ENCODE measurements around the gene CT45A9. TPM values are rescaled to one million over a fixed set of nuclear protein-coding genes. Genes with fewer than 3 reads are reported as not detected.
"Not testable (repeated sequence)": the region's sequence is repeated elsewhere in the genome, so short reads cannot be mapped to it uniquely, and the experiment has no call there.

CT45A9 gene
- polyA plus RNA-seq, 1 experiment: not detected

DNA sequence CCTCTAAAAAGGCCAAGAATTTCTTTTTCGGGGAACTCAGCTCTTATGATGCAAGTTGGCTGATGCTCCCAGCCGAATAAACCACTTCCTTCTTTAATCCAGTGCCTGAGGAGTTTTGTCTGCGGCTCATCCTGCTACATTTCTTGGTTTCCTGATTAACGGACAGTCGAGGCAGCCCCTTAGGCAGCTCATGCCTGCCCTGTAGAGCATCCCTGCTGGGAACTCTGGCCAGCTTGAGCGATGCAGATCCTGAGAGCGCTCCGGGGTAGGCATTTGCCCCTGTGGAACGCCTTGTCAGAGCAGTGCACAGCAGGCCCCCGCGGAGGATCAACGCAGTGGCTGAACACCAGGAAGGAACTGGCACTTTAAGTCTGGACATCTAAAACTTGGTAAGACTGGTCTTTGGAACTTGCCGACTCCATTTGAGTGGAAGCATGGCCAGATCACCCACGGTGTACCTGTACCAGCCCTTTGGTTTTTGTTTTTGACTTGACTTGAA is 18.5 kb upstream of the CT45A9 start:
- H3K9me3 ChIP-seq (ENCODE audit: control insufficient read depth, insufficient read depth, low read length): peaks cover 3% of the 10 kb centered on the region; the same call in 1 of the 2 replicates
- ChIA-PET CTCF (no interaction called here), POLR2A (no interaction called here)
- H3K4me3 ChIP-seq (ENCODE audit: low read depth, low read length): no peak overlapping the region
- no peak overlapping the region for H3K27ac ChIP-seq (ENCODE audit: low read depth, low read length)
- no peaks in the 10 kb centered on the region for H3K27me3 ChIP-seq (ENCODE audit: control insufficient read depth, insufficient read depth, low read length)
- TF ChIP-seq, protein P1, sequence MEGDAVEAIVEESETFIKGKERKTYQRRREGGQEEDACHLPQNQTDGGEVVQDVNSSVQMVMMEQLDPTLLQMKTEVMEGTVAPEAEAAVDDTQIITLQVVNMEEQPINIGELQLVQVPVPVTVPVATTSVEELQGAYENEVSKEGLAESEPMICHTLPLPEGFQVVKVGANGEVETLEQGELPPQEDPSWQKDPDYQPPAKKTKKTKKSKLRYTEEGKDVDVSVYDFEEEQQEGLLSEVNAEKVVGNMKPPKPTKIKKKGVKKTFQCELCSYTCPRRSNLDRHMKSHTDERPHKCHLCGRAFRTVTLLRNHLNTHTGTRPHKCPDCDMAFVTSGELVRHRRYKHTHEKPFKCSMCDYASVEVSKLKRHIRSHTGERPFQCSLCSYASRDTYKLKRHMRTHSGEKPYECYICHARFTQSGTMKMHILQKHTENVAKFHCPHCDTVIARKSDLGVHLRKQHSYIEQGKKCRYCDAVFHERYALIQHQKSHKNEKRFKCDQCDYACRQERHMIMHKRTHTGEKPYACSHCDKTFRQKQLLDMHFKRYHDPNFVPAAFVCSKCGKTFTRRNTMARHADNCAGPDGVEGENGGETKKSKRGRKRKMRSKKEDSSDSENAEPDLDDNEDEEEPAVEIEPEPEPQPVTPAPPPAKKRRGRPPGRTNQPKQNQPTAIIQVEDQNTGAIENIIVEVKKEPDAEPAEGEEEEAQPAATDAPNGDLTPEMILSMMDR (IDR thresholded peaks at IDR 0.05; ENCODE audit: low read depth, low read length): no peak
- no peak for DNase-seq (ENCODE audit: low read depth, low spot score)

DNA sequence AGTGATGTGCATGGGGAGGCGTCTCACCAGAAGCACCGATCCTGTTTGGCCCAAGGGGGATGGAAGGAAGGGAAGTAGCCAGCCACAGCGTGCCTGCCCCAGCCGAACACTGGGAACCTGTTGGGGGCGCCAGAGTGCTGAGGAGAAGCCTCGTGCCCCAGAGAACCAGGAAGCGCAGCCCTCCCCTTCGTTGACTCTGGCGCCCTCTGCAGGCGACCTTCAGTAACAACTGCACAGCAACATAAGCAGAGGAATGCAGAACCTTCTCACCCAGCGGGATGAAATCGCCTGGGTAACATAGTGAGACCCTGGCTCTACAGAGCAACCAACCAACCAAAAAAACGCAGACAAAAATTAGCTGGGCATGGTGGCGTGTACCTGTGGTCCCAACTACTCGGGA is 17.4 kb upstream of the CT45A9 start:
- H3K27me3 ChIP-seq (ENCODE audit: control insufficient read depth, insufficient read depth, low read length); DNase-seq (ENCODE audit: low read depth, low spot score); H3K27ac ChIP-seq (ENCODE audit: low read depth, low read length); H3K9me3 ChIP-seq (ENCODE audit: control insufficient read depth, insufficient read depth, low read length); POLR2A ChIA-PET; H3K4me3 ChIP-seq (ENCODE audit: low read depth, low read length); CTCF ChIA-PET: not testable (repeated sequence)

DNA sequence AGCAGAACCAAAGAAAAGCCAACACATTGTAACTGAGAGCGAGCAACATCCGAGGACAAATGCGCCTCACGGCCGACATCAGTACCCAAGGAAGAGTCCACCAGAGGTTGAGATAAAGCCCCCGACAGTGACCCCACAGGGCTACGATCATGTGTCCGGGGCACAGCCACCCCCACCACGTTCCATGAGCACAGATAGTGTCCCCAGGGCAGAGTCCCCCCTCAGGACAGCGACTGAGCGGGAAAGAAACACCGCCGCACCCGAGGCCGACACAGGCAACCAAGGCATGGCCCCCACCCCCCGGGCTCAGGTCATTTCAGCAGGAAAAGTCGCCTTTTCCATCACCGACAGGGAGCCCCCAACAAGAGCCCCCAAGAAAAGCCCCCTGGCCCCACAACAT is 16.6 kb upstream of the CT45A9 start:
- H3K4me3 ChIP-seq (ENCODE audit: low read depth, low read length); H3K27ac ChIP-seq (ENCODE audit: low read depth, low read length); H3K27me3 ChIP-seq (ENCODE audit: control insufficient read depth, insufficient read depth, low read length); POLR2A ChIA-PET; H3K9me3 ChIP-seq (ENCODE audit: control insufficient read depth, insufficient read depth, low read length); CTCF ChIA-PET; DNase-seq (ENCODE audit: low read depth, low spot score): not testable (repeated sequence)

DNA sequence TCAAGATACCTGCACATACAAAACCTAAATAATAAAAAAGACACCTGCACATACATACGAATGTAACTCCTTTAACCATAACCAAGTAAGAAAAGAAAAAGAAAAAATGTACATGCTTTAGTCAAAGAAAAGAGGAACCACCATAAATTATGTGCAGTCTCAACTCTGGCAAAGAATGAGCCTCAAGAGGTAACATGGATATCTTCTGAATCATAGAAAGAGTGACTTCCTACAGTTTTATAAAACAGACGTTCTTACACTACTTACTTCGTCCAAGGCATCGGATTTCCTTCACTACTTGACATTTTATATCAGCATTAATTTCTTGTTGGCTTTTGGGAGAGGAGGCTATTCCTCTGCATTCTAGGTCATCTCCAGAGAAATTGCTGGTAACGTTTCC is 11.1 kb upstream of the CT45A9 start:
- CTCF ChIA-PET; H3K9me3 ChIP-seq (ENCODE audit: control insufficient read depth, insufficient read depth, low read length); H3K27ac ChIP-seq (ENCODE audit: low read depth, low read length); H3K4me3 ChIP-seq (ENCODE audit: low read depth, low read length); DNase-seq (ENCODE audit: low read depth, low spot score); POLR2A ChIA-PET; H3K27me3 ChIP-seq (ENCODE audit: control insufficient read depth, insufficient read depth, low read length): not testable (repeated sequence)

DNA sequence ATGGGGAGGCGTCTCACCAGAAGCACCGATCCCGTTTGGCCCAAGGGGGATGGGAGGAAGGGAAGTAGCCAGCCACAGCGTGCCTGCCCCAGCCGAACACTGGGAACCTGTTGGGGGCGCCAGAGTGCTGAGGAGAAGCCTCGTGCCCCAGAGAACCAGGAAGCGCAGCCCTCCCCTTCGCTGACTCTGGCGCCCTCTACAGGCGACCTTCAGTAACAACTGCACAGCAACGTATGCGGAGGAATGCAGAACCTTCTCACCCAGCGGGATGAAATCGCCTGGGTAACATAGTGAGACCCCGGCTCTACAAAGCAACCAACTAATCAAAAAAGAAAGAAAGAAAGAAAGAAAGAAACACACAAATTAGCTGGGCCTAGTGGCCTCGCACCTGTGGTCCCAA is 17.2 kb downstream of the CT45A9 start, which contains the start of gene CT45A8:
CT45A8 (minus strand) TSS at position 101 of the 400 bp plus-strand sequence. CDS start 3,755 bp downstream, outside the sequence.
- DNase-seq (ENCODE audit: low read depth, low spot score); H3K4me3 ChIP-seq (ENCODE audit: low read depth, low read length); H3K9me3 ChIP-seq (ENCODE audit: control insufficient read depth, insufficient read depth, low read length); H3K27me3 ChIP-seq (ENCODE audit: control insufficient read depth, insufficient read depth, low read length); CTCF ChIA-PET; H3K27ac ChIP-seq (ENCODE audit: low read depth, low read length); POLR2A ChIA-PET: not testable (repeated sequence)

DNA sequence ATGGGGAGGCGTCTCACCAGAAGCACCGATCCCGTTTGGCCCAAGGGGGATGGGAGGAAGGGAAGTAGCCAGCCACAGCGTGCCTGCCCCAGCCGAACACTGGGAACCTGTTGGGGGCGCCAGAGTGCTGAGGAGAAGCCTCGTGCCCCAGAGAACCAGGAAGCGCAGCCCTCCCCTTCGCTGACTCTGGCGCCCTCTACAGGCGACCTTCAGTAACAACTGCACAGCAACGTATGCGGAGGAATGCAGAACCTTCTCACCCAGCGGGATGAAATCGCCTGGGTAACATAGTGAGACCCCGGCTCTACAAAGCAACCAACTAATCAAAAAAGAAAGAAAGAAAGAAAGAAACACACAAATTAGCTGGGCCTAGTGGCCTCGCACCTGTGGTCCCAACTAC is 34.4 kb downstream of the CT45A9 start, which contains the start of gene CT45A7:
CT45A7 (minus strand) TSS at position 101 of the 400 bp plus-strand sequence. CDS start 3,747 bp downstream, outside the sequence.
- POLR2A ChIA-PET; H3K27me3 ChIP-seq (ENCODE audit: control insufficient read depth, insufficient read depth, low read length); H3K9me3 ChIP-seq (ENCODE audit: control insufficient read depth, insufficient read depth, low read length); DNase-seq (ENCODE audit: low read depth, low spot score); CTCF ChIA-PET; H3K4me3 ChIP-seq (ENCODE audit: low read depth, low read length); H3K27ac ChIP-seq (ENCODE audit: low read depth, low read length): not testable (repeated sequence)

DNA sequence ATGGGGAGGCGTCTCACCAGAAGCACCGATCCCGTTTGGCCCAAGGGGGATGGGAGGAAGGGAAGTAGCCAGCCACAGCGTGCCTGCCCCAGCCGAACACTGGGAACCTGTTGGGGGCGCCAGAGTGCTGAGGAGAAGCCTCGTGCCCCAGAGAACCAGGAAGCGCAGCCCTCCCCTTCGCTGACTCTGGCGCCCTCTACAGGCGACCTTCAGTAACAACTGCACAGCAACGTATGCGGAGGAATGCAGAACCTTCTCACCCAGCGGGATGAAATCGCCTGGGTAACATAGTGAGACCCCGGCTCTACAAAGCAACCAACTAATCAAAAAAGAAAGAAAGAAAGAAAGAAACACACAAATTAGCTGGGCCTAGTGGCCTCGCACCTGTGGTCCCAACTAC is 51.7 kb downstream of the CT45A9 start, which contains the start of gene CT45A2:
CT45A2 (minus strand) TSS at position 101 of the 400 bp plus-strand sequence. CDS start 3,747 bp downstream, outside the sequence.
- CTCF ChIA-PET; H3K27me3 ChIP-seq (ENCODE audit: control insufficient read depth, insufficient read depth, low read length); H3K27ac ChIP-seq (ENCODE audit: low read depth, low read length); H3K4me3 ChIP-seq (ENCODE audit: low read depth, low read length); DNase-seq (ENCODE audit: low read depth, low spot score); POLR2A ChIA-PET; H3K9me3 ChIP-seq (ENCODE audit: control insufficient read depth, insufficient read depth, low read length): not testable (repeated sequence)

Other genes with a start within 250 kb of the CT45A9 start
- gene CT45A1, start 158.2 kb downstream of the CT45A9 start, polyA plus RNA-seq (2011; rRNA removed): not detected in 2 replicates
- not detected in 2 replicates for gene CT45A3, start 103.6 kb downstream of the CT45A9 start, polyA plus RNA-seq (2011; rRNA removed)
- gene CT45A5, start 86.3 kb downstream of the CT45A9 start, polyA plus RNA-seq (2011; rRNA removed): not detected in 2 replicates
- gene CT45A6, start 69.0 kb downstream of the CT45A9 start, polyA plus RNA-seq (2011; rRNA removed): not detected in 2 replicates
- not detected in 2 replicates for gene CT45A2, start 51.8 kb downstream of the CT45A9 start, polyA plus RNA-seq (2011; rRNA removed)
- not detected in 2 replicates for gene CT45A7, start 34.5 kb downstream of the CT45A9 start, polyA plus RNA-seq (2011; rRNA removed)
- not detected in 2 replicates for gene CT45A8, start 17.3 kb downstream of the CT45A9 start, polyA plus RNA-seq (2011; rRNA removed)
- gene CT45A10, start 21.6 kb upstream of the CT45A9 start, polyA plus RNA-seq (2011; rRNA removed): not detected in 2 replicates
- not detected in 2 replicates for gene SAGE1, start 21.9 kb upstream of the CT45A9 start, polyA plus RNA-seq (2011; rRNA removed)
- gene MMGT1, start 102.2 kb upstream of the CT45A9 start, polyA plus RNA-seq (2011; rRNA removed): 16.7 and 23.3 TPM in 2 replicates
- gene SLC9A6, start 113.6 kb upstream of the CT45A9 start, polyA plus RNA-seq (2011; rRNA removed): 10.7 and 14.7 TPM in 2 replicates